Neuronal stem cell (in vitro differentiated cells): ENCODE results near the gene VPS8.

Experiments
- DNase-seq: peaks from one replicate; pipeline ENCODE4 v3.0.0-alpha.2; 2013; ENCODE audit warnings: low spot score
- H2AFZ ChIP-seq: one replicate; pipeline ENCODE4 v1.6.1; 2013; ENCODE audit warnings: mild to moderate bottlenecking, low read length, inconsistent platforms
- H2AK5ac ChIP-seq: 2 replicates; pipeline ENCODE4 v1.6.1; 2013; ENCODE audit warnings: low read depth, mild to moderate bottlenecking, inconsistent platforms, low read length, moderate library complexity, mixed read lengths
- H2BK120ac ChIP-seq: 2 replicates; pipeline ENCODE4 v1.6.1; 2013; ENCODE audit warnings: low read depth, mild to moderate bottlenecking, inconsistent platforms, low read length, moderate library complexity, mixed read lengths
- H2BK12ac ChIP-seq: one replicate; pipeline ENCODE4 v1.6.1; 2013; ENCODE audit warnings: low read length, inconsistent platforms
- H2BK15ac ChIP-seq: 2 replicates; pipeline ENCODE4 v1.6.1; 2013; ENCODE audit warnings: mild to moderate bottlenecking, low read length, inconsistent platforms, mixed read lengths
- H2BK5ac ChIP-seq: one replicate; pipeline ENCODE4 v1.6.1; 2013; ENCODE audit warnings: inconsistent platforms, mild to moderate bottlenecking, low read length, moderate library complexity
- H3K14ac ChIP-seq: one replicate; pipeline ENCODE4 v1.6.1; 2013; ENCODE audit warnings: low read length, inconsistent platforms
- H3K18ac ChIP-seq: 2 replicates; pipeline ENCODE4 v1.6.1; 2013; ENCODE audit warnings: low read length, inconsistent platforms
- H3K23ac ChIP-seq: 2 replicates; pipeline ENCODE4 v1.6.1; 2013; ENCODE audit warnings: low read depth, mild to moderate bottlenecking, mixed read lengths, low read length, inconsistent platforms; ENCODE audit not compliant: poor library complexity
- H3K27ac ChIP-seq: replicated peaks from 3 replicates; pipeline ENCODE4 v1.5.1; 2013; ENCODE audit warnings: low read length, inconsistent platforms
- H3K27me3 ChIP-seq, 3 experiments: 2 replicates each; pipeline ENCODE4 v1.6.1; 2013; ENCODE audit warnings: low read length in 3 of 3, mild to moderate bottlenecking in 2 of 3, inconsistent platforms in 1 of 3, low read depth in 1 of 3, mixed read lengths in 1 of 3, moderate library complexity in 1 of 3; ENCODE audit not compliant: control insufficient read depth in 3 of 3, insufficient read depth in 3 of 3
- H3K36me3 ChIP-seq, 2 donors: replicated peaks in 1 of 2; 2 replicates each; pipeline ENCODE4 v1.6.1; 2013; ENCODE audit warnings: low read length in 2 of 2; ENCODE audit not compliant: control insufficient read depth in 2 of 2, insufficient read depth in 2 of 2
- H3K4ac ChIP-seq: 2 replicates; pipeline ENCODE4 v1.6.1; 2013; ENCODE audit warnings: inconsistent platforms, mild to moderate bottlenecking, low read length, moderate library complexity
- H3K4me1 ChIP-seq, 2 donors: 1 replicate in 1 of 2; 2 replicates in 1 of 2; pipeline ENCODE4 v1.6.1; 2013; ENCODE audit warnings: low read length in 2 of 2, low read depth in 1 of 2; ENCODE audit not compliant: control insufficient read depth in 2 of 2, insufficient read depth in 1 of 2
- H3K4me2 ChIP-seq: one replicate; pipeline ENCODE4 v1.6.1; 2013; ENCODE audit warnings: mild to moderate bottlenecking, low read length, inconsistent platforms; ENCODE audit not compliant: insufficient read depth, poor library complexity, severe bottlenecking
- H3K4me3 ChIP-seq, 2 donors: 2 replicates each; pipeline ENCODE4 v1.5.1; 2013; ENCODE audit warnings: low read length in 2 of 2, mild to moderate bottlenecking in 2 of 2, inconsistent platforms in 1 of 2, moderate library complexity in 1 of 2
- H3K79me1 ChIP-seq: one replicate; pipeline ENCODE4 v1.6.1; 2013; ENCODE audit warnings: low read depth, mild to moderate bottlenecking, inconsistent platforms, low read length, moderate library complexity
- H3K9ac ChIP-seq: one replicate; pipeline ENCODE4 v1.6.1; 2013; ENCODE audit warnings: mild to moderate bottlenecking, low read depth, low read length, inconsistent platforms; ENCODE audit not compliant: poor library complexity
- H3K9me3 ChIP-seq, 2 donors: replicated peaks in 1 of 2; 2 replicates each; pipeline versions ENCODE3 to v1.6.1; 2013; ENCODE audit warnings: low read length in 2 of 2, mild to moderate bottlenecking in 2 of 2, inconsistent platforms in 1 of 2, low read depth in 1 of 2, mixed read lengths in 1 of 2, moderate library complexity in 1 of 2; ENCODE audit not compliant: control insufficient read depth in 2 of 2, insufficient read depth in 1 of 2
- H4K8ac ChIP-seq: one replicate; pipeline ENCODE4 v1.6.1; 2013; ENCODE audit warnings: low read depth, mild to moderate bottlenecking, inconsistent platforms, low read length, moderate library complexity
- H4K91ac ChIP-seq: one replicate; pipeline ENCODE4 v1.6.1; 2013; ENCODE audit warnings: low read length, low read depth, mild to moderate bottlenecking, inconsistent platforms; ENCODE audit not compliant: poor library complexity
- WGBS, 2 donors: extraction: QIAGEN DNeasy Blood & Tissue Kit; methylation state at CpG; one replicate each; pipeline ENCODE4 v1.1.7; 2013; ENCODE audit warnings: missing lambda C conversion rate in 2 of 2, mixed read lengths in 1 of 2; ENCODE audit not compliant: insufficient read length in 2 of 2, insufficient replicate concordance in 1 of 2; ENCODE audit errors: extremely low coverage in 2 of 2; 5-methylcytosine and 5-hydroxymethylcytosine counted together

VPS8 gene

DNA sequence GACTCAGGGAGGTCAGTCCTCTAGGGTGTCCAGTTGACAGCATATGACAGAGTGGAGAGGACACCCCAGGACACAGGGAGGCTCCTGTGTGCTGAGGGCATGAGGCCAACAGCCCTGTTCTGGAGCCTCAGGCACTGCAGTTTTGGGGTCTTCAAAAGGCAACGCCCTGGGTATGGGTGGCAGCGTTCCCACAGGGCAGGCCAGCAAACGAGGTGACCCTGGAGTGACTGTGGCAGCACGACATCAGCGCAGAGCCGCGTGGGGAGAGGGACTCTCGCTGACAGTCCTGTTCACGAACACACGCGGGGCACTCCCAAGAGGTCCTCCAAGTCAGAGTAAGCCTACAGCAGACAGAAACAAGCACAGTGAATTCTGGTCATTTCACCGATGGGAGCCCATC is 41.4 kb upstream of the VPS8 start:
- Histone ChIP-seq H3K27me3 (peaks cover 0 to 49% (median 0%) of the 10 kb centered on the region in 3 experiments), H3K27ac (no peak overlapping the region), H4K8ac (no peak overlapping the region), H3K14ac (no peak overlapping the region), H2BK120ac (no peak overlapping the region), H3K9ac (no peak overlapping the region), H2AFZ (no peak overlapping the region), H2BK12ac (no peak overlapping the region), H3K4me2 (no peak overlapping the region), H2AK5ac (no peak overlapping the region), H3K36me3 (no peaks in the 10 kb centered on the region), H4K91ac (no peak overlapping the region), H3K4me1 (peaks cover 11 to 15% of the 10 kb centered on the region in 2 donors), H3K79me1 (no peaks in the 10 kb centered on the region), H2BK5ac (no peak overlapping the region), H3K9me3 (no peaks in the 10 kb centered on the region), H2BK15ac (peak overlapping the region; percentile 11), H3K23ac (no peak overlapping the region), H3K4ac (no peak overlapping the region), H3K4me3 (no peak overlapping the region), H3K18ac (no peak overlapping the region)
- DNase-seq = no peak
- no CpG with 5 or more reads among the region's 12 CpGs for WGBS, 2 donors

DNA sequence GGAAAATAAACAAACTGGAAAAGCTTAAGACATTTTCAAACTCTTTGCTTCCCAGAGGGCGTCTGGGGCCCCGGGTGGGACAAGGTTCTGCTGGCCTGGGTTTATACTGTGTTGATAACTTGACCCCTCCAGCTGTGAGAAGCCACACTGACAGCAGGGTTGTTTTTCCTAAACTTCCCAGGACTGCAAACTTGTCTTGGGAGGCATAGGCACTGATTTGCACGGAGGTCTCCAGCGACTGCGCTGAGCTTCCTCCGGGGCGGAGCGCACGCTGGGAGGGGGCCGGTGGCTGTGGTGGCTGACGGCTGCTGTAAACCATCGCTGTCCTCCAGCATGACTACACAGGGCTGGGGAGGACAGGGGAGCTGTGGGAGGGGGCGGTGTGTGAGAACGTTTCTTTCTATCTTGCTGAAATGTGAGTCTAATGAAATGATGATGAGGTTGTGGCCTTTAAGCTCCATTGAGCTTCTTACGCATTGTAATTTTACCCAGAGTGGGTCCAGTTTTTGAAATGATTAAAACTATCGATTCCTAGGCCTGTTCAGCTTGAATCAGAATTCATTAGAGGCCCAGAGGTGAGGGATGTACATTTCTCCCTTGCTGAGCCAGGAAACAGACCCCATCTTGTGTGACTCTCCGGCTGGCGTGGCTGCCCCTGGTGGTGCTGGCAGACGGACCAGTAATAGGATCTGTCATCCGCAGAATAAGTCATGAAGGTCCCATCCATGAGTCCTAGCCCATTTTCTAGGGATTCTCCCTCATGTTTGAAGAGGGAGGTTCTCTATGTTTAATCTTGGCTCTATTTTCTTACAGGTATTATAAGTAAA is 40.5 kb upstream of the VPS8 start:
- Histone ChIP-seq H2BK12ac (no peak overlapping the region), H2AK5ac (no peak overlapping the region)
- no peak for DNase-seq

DNA sequence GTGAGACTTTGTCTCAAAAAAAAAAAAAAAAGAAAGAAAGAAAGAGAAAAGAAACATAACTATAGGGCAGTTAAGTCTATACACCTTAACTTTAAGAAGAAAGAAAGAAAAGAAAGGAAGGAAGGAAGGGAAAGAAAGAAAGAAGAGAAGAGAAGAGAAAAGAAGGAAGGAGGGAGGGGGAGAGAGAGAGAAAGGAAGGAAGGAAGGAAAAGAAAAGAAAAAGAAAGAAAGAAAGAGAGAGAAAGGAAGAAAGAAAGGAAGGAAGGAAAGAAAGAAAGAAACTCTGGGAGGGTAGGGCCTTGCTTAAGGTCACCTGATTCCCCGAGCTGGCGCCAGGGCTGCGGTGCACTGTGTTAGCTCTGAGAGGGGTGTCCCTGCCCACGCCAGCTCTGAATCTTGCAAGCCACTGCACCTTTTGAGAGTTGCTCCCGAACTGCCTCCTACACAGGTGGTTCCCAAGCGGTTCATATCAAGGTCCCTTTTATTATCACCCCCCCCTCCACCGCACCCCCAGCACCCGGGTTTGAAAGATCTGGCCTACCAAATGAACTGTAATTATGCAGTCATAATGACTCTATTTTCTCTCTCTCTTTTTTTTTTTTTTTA is 39.2 kb upstream of the VPS8 start:
- Histone ChIP-seq H3K27ac (no peak overlapping the region), H3K4me1 (peaks cover 10 to 15% of the 10 kb centered on the region in 2 donors)

More for the DNA sequence above, 40.5 kb upstream of the VPS8 start:
- no peak overlapping the region for H3K27ac ChIP-seq
- peaks cover 0 to 55% (median 0%) of the 10 kb centered on the region in 3 experiments for H3K27me3 ChIP-seq
- no peak overlapping the region for H4K91ac ChIP-seq
- WGBS, 2 donors = no CpG with 5 or more reads among the region's 20 CpGs
- H3K18ac ChIP-seq = peak overlapping the region; percentile 58
- no peak overlapping the region for H2BK5ac ChIP-seq
- H3K4ac ChIP-seq = no peak overlapping the region
- peaks cover 11 to 15% of the 10 kb centered on the region in 2 donors for H3K4me1 ChIP-seq
- H3K9ac ChIP-seq = no peak overlapping the region
- H3K36me3 ChIP-seq = no peaks in the 10 kb centered on the region
- no peaks in the 10 kb centered on the region for H3K9me3 ChIP-seq
- no peak overlapping the region for H3K4me3 ChIP-seq
- no peak overlapping the region for H3K4me2 ChIP-seq
- H2BK120ac ChIP-seq = no peak overlapping the region
- H3K23ac ChIP-seq = no peak overlapping the region
- peak overlapping the region; percentile 72 for H2AFZ ChIP-seq
- no peaks in the 10 kb centered on the region for H3K79me1 ChIP-seq
- H2BK15ac ChIP-seq = no peak overlapping the region
- no peak overlapping the region for H3K14ac ChIP-seq
- no peak overlapping the region for H4K8ac ChIP-seq

More for the DNA sequence above, 39.2 kb upstream of the VPS8 start:
- H2BK15ac ChIP-seq = no peak overlapping the region
- no peak overlapping the region for H3K4ac ChIP-seq
- peaks cover 0 to 59% (median 0%) of the 10 kb centered on the region in 3 experiments for H3K27me3 ChIP-seq
- H2BK12ac ChIP-seq = no peak overlapping the region
- H4K91ac ChIP-seq = no peak overlapping the region
- H3K9me3 ChIP-seq = no peaks in the 10 kb centered on the region
- H3K9ac ChIP-seq = no peak overlapping the region
- H2BK5ac ChIP-seq = no peak overlapping the region
- no CpG with 5 or more reads among the region's 8 CpGs for WGBS, 2 donors
- H2AFZ ChIP-seq = no peak overlapping the region
- H3K14ac ChIP-seq = no peak overlapping the region
- no peak overlapping the region for H3K4me3 ChIP-seq
- H3K4me2 ChIP-seq = no peak overlapping the region
- H4K8ac ChIP-seq = no peak overlapping the region
- H2AK5ac ChIP-seq = no peak overlapping the region
- peak overlapping the region; percentile 40 for H3K18ac ChIP-seq
- H3K79me1 ChIP-seq = no peaks in the 10 kb centered on the region
- H3K23ac ChIP-seq = no peak overlapping the region
- H2BK120ac ChIP-seq = no peak overlapping the region
- no peak for DNase-seq
- no peaks in the 10 kb centered on the region for H3K36me3 ChIP-seq
